OCI-LY1 (cell line): ENCODE results near the gene SPAG9.

Source experiments
- H2AFZ ChIP-seq: fragments of 200-600 bp; sonication (generic), shearing (Covaris generic); 2 replicates; pipeline ENCODE4 v1.6.0; 2014; ENCODE audit warnings: antibody characterized with exemption, mild to moderate bottlenecking, low read length
- H3F3A ChIP-seq: fragments of 200-600 bp; sonication (generic), shearing (Covaris generic); 2 replicates; pipeline ENCODE4 v1.6.0; 2014; ENCODE audit warnings: mild to moderate bottlenecking, antibody characterized with exemption, low read length, moderate library complexity; ENCODE audit not compliant: insufficient read depth
- H3K27ac ChIP-seq: fragments of 200-600 bp; sonication (generic); 2 replicates; pipeline ENCODE4 v1.5.1; 2014; ENCODE audit warnings: low read length, mixed run types, mild to moderate bottlenecking, low read depth; ENCODE audit not compliant: poor library complexity, severe bottlenecking
- H3K27me3 ChIP-seq: fragments of 200-600 bp; sonication (generic); 2 replicates; pipeline ENCODE4 v1.6.0; 2014; ENCODE audit warnings: antibody characterized with exemption, mild to moderate bottlenecking, low read length, moderate library complexity; ENCODE audit not compliant: insufficient read depth
- H3K36me3 ChIP-seq: fragments of 200-600 bp; sonication (generic); 2 replicates; pipeline ENCODE4 v1.6.1; 2014; ENCODE audit warnings: mild to moderate bottlenecking, antibody characterized with exemption, low read length, moderate library complexity, mixed read lengths; ENCODE audit not compliant: insufficient read depth
- H3K4me1 ChIP-seq: fragments of 200-600 bp; sonication (generic); 2 replicates; pipeline ENCODE4 v1.5.1; 2014; ENCODE audit warnings: mild to moderate bottlenecking, low read length, moderate library complexity; ENCODE audit not compliant: insufficient read depth, severe bottlenecking
- H3K4me2 ChIP-seq: fragments of 200-600 bp; sonication (generic), shearing (Covaris generic); 2 replicates; pipeline ENCODE4 v1.6.1; 2014; ENCODE audit warnings: low read length
- H3K4me3 ChIP-seq: fragments of 200-600 bp; sonication (generic); 2 replicates; pipeline ENCODE4 v1.5.1; 2014; ENCODE audit warnings: low read length, low read depth, mild to moderate bottlenecking, mixed read lengths; ENCODE audit not compliant: poor library complexity, severe bottlenecking
- H3K79me2 ChIP-seq: fragments of 200-600 bp; shearing (Covaris generic); 2 replicates; pipeline ENCODE4 v1.6.1; 2016; ENCODE audit warnings: mixed run types, low read length, mixed read lengths; ENCODE audit not compliant: insufficient read depth
- H3K9ac ChIP-seq: fragments of 200-600 bp; sonication (generic), shearing (Covaris generic); 2 replicates; pipeline ENCODE4 v1.6.1; 2014; ENCODE audit warnings: mild to moderate bottlenecking, low read length, mixed read lengths
- H3K9me2 ChIP-seq: fragments of 200-600 bp; sonication (generic), shearing (Covaris generic); 2 replicates; pipeline ENCODE4 v1.6.1; 2014; ENCODE audit warnings: low read depth, mild to moderate bottlenecking, low read length, mixed read lengths
- H3K9me3 ChIP-seq: fragments of 200-600 bp; shearing (Covaris generic); 2 replicates; pipeline ENCODE4 v1.6.1; 2014; ENCODE audit warnings: low read length, mixed read lengths
- H4K20me1 ChIP-seq: fragments of 200-600 bp; sonication (generic), shearing (Covaris generic); 2 replicates; pipeline ENCODE4 v1.6.0; 2016; ENCODE audit warnings: mild to moderate bottlenecking, low read length; ENCODE audit not compliant: insufficient read depth
- EZH2 ChIP-seq: fragments of 200-600 bp; sonication (generic), shearing (Covaris generic); IDR thresholded peaks from 2 replicates; pipeline ENCODE4 v1.8.0; 2017; ENCODE audit warnings: borderline replicate concordance, mixed run types, mild to moderate bottlenecking, antibody characterized with exemption, low read length, moderate library complexity, mixed read lengths
- TF ChIP-seq, protein P1 (sequence below): fragments of 200-600 bp; sonication (generic), shearing (Covaris generic); IDR thresholded peaks from 2 replicates; pipeline ENCODE4 v1.5.1; 2017; ENCODE audit warnings: mild to moderate bottlenecking, antibody characterized with exemption, low read length, moderate library complexity, mixed read lengths

SPAG9 gene

DNA sequence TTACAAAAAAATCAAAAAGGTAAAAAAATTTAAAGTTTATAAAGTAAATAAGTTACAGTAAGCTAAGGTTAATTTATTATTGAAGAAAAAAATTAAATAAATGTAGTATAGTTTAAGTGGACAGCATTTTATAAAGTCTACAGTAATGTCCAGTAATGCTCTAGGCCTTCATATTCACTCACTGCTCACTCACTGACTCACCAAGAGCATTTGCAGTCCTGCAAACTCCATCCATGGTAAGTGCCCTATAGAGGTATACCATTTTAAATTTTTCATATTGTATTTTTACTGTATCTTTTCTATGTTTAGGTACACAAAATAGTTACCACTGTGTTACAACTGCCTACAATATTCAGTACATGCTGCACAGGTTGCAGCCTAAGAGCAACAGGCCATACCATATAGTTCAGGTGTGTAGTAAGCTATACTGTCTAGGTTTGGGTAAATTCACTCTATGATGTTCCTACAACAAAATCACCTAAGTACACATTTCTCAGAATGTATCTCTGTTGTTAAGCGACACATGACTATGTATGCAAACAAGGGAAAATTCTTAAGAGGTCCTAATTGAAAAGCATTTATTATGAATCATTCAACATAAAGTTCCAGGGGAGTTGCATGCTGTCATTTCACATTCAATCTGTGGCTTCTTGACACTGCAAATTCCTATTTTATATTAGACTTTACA is 92.3 kb downstream of the SPAG9 start:
- no peaks in the 10 kb centered on the region for H3K9me3 ChIP-seq
- H3K27me3 ChIP-seq = no peaks in the 10 kb centered on the region
- peaks cover 15% of the 10 kb centered on the region; the same call in 1 of the 2 replicates for H3K36me3 ChIP-seq
- no peak overlapping the region for H3K9ac ChIP-seq
- no peaks in the 10 kb centered on the region for H3K79me2 ChIP-seq
- H2AFZ ChIP-seq = no peak overlapping the region
- H3K9me2 ChIP-seq = no peaks in the 10 kb centered on the region
- no peak overlapping the region for H3K4me2 ChIP-seq
- no peaks in the 10 kb centered on the region for H4K20me1 ChIP-seq
- peak overlapping the region; percentile 64 for H3K27ac ChIP-seq
- H3K4me3 ChIP-seq = no peak overlapping the region
- H3F3A ChIP-seq = no peaks in the 10 kb centered on the region
- TF ChIP-seq, protein P1, sequence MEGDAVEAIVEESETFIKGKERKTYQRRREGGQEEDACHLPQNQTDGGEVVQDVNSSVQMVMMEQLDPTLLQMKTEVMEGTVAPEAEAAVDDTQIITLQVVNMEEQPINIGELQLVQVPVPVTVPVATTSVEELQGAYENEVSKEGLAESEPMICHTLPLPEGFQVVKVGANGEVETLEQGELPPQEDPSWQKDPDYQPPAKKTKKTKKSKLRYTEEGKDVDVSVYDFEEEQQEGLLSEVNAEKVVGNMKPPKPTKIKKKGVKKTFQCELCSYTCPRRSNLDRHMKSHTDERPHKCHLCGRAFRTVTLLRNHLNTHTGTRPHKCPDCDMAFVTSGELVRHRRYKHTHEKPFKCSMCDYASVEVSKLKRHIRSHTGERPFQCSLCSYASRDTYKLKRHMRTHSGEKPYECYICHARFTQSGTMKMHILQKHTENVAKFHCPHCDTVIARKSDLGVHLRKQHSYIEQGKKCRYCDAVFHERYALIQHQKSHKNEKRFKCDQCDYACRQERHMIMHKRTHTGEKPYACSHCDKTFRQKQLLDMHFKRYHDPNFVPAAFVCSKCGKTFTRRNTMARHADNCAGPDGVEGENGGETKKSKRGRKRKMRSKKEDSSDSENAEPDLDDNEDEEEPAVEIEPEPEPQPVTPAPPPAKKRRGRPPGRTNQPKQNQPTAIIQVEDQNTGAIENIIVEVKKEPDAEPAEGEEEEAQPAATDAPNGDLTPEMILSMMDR = no peak
- no peak for TF ChIP-seq EZH2
- peaks cover 26% of the 10 kb centered on the region for H3K4me1 ChIP-seq

DNA sequence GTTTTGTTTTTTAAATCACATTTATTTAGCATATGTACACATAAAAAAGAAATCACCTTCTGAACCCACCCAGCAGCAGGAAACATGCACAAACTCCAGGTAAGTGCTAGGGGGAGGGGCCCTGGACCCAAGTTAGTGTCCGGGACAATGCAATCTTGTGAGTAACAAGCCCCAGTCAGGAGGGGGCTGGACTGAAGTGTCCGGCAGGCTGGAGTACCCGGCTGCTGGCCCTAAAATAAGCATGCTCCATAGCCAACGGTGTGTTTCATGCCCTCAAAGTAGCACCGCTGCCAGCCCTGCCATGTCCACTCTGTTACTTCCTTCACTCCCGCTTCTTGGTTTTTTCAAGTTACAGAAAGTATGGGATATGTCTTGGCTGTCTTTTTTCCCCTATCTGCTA is 102.1 kb downstream of the SPAG9 start:
- Histone ChIP-seq H3K4me3 (no peak overlapping the region), H3K9me3 (no peaks in the 10 kb centered on the region), H3K27ac (no peak overlapping the region), H3K9ac (no peak overlapping the region), H3F3A (no peaks in the 10 kb centered on the region), H3K27me3 (no peaks in the 10 kb centered on the region), H3K4me1 (no peaks in the 10 kb centered on the region), H2AFZ (no peak overlapping the region), H3K36me3 (peaks cover 61% of the 10 kb centered on the region; the same call in 1 of the 2 replicates), H3K9me2 (no peaks in the 10 kb centered on the region), H3K79me2 (no peaks in the 10 kb centered on the region), H4K20me1 (no peaks in the 10 kb centered on the region), H3K4me2 (no peak overlapping the region)
- no peak for TF ChIP-seq EZH2
- TF ChIP-seq, protein P1 = no peak

DNA sequence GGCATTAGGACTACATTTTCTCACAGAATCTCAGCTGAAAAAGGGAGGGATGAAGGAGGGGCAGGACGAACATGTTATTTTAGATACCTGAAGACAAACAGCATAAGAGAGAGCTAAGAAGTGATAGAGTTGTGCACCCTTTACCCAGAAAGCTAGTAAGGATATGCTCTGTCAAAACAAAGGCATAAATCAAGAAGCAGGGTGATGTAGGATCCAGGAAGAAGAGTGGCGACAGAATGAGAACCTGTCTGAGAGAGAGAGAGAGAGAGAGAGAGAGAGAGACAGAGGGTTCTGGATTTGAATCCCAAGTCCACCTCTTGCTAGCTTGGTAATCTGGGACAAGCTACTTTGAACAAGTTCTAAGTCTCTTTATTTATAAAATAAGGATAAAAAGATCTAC is 103.4 kb downstream of the SPAG9 start:
- H3K4me1 ChIP-seq = no peaks in the 10 kb centered on the region
- no peak overlapping the region for H3K9ac ChIP-seq
- H3K4me3 ChIP-seq = no peak overlapping the region
- no peaks in the 10 kb centered on the region for H3K9me3 ChIP-seq
- no peak overlapping the region for H3K27ac ChIP-seq
- no peaks in the 10 kb centered on the region for H3K79me2 ChIP-seq
- H3F3A ChIP-seq = no peaks in the 10 kb centered on the region
- H3K27me3 ChIP-seq = no peaks in the 10 kb centered on the region
- H3K36me3 ChIP-seq = peaks cover 67% of the 10 kb centered on the region; the same call in 1 of the 2 replicates
- H4K20me1 ChIP-seq = no peaks in the 10 kb centered on the region
- no peak overlapping the region for H3K4me2 ChIP-seq
- no peak overlapping the region for H2AFZ ChIP-seq
- no peak for TF ChIP-seq EZH2
- TF ChIP-seq, protein P1 = no peak
- no peaks in the 10 kb centered on the region for H3K9me2 ChIP-seq
